GM21390 (cell line): ENCODE measurements around the gene RASL10A.
A peak's percentile ranks its signal among the peaks of the same experiment; 100 is the strongest.

Experiments
- ATAC-seq: cut with Tn5 transposase; IDR thresholded peaks from one replicate; pipeline ENCODE4 v1.9.1; 2021; ENCODE audit not compliant: unreplicated experiment

Gene RASL10A

GRCh38 chr22:29270475-29271271 lies 44.8 kb downstream of the RASL10A start:
- ATAC-seq, result no peak

- ATAC-seq, result no peak
Measured at GRCh38 chr22:29269731-29270474, 45.6 kb downstream of the RASL10A start.

GRCh38 chr22:29269230-29269604 lies 46.3 kb downstream of the RASL10A start:
- ATAC-seq, result no peak

- ATAC-seq, result peak; percentile 31
Measured at GRCh38 chr22:29268511-29269229, 46.8 kb downstream of the RASL10A start.

- peak; percentile 69 for ATAC-seq
Measured at GRCh38 chr22:29267858-29268510, 47.5 kb downstream of the RASL10A start, which contains the start of the genes EWSR1 and RHBDD3. EWSR1 (plus strand) TSS chr22:29268268; CDS start chr22:29268337, 69 bp downstream. RHBDD3 (minus strand) TSS chr22:29267981; CDS start chr22:29265626, 2,355 bp downstream.

- ATAC-seq, result peak; percentile 24
Measured at GRCh38 chr22:29267462-29267857, 48.0 kb downstream of the RASL10A start.

GRCh38 chr22:29266564-29267461 lies 48.7 kb downstream of the RASL10A start:
- ATAC-seq, result no peak

- no peak for ATAC-seq
Measured at GRCh38 chr22:29265929-29266328, 49.6 kb downstream of the RASL10A start.

GRCh38 chr22:29265305-29265704 lies 50.2 kb downstream of the RASL10A start:
- no peak for ATAC-seq

GRCh38 chr22:29263791-29264276 lies 51.7 kb downstream of the RASL10A start:
- no peak for ATAC-seq
